Calu3 (cell line): ENCODE data around the gene SAMD4A. TPM values are rescaled to one million over a fixed set of nuclear protein-coding genes. Genes with fewer than 3 reads are reported as not detected.

Source experiments
- BruUV-seq: library from RNA; stranded (reverse); fragments of 400-500 nt; replicated peaks from 2 replicates; lab custom pipeline; 2021; lab: Mats Ljungman, UMichigan
- CTCF ChIA-PET: fragments of 300-600 bp; sonication (Branson Sonifier 250); formaldehyde crosslinking; loops from one replicate; lab custom pipeline; 2022; ENCODE audit warnings: antibody characterized with exemption; lab: Charles Lee
- DNase-seq: peaks from one replicate; pipeline ENCODE4 v3.0.0; 2022
- H3K27ac Mint-ChIP-seq: one replicate; pipeline ENCODE4 v1.8.0; 2022; ENCODE audit warnings: mixed read lengths; ENCODE audit not compliant: unreplicated experiment
- H3K27me3 Mint-ChIP-seq: one replicate; pipeline ENCODE4 v1.8.0; 2022; ENCODE audit warnings: mixed read lengths; ENCODE audit not compliant: unreplicated experiment
- H3K36me3 Mint-ChIP-seq: one replicate; pipeline ENCODE4 v1.8.0; 2022; ENCODE audit warnings: mild to moderate bottlenecking, moderate library complexity, mixed read lengths; ENCODE audit not compliant: insufficient read depth, unreplicated experiment
- H3K4me1 Mint-ChIP-seq: one replicate; pipeline ENCODE4 v1.8.0; 2022; ENCODE audit warnings: mild to moderate bottlenecking, low read depth, mixed read lengths; ENCODE audit not compliant: unreplicated experiment
- H3K4me3 Mint-ChIP-seq: one replicate; pipeline ENCODE4 v1.8.0; 2022; ENCODE audit warnings: mild to moderate bottlenecking, low read depth, moderate library complexity, mixed read lengths; ENCODE audit not compliant: unreplicated experiment
- H3K9me3 Mint-ChIP-seq: one replicate; pipeline ENCODE4 v1.8.0; 2022; ENCODE audit warnings: low read depth, mixed read lengths; ENCODE audit not compliant: unreplicated experiment
- CTCF ChIP-seq: fragments of 200-600 bp; IDR thresholded peaks from one replicate; pipeline ENCODE4 v1.8.0; 2022; ENCODE audit warnings: antibody characterized with exemption; ENCODE audit not compliant: unreplicated experiment
- intact Hi-C: fragments of 100-400 bp; cut with micrococcal nuclease; formaldehyde crosslinking; loops from one replicate; pipeline ENCODE4 v1.10.0; 2022; ENCODE audit not compliant: unreplicated experiment
- total RNA-seq: library from RNA; stranded (reverse); gene quantifications from 2 replicates; pipeline ENCODE4 v1.2.3, GENCODE V29; 2022

Gene SAMD4A
- total RNA-seq, 1 experiment from 2014 or later, result 14.4 TPM

- DNase-seq, result no peak
- no peaks in the 10 kb centered on the region for H3K4me1 Mint-ChIP-seq
- no peak for TF ChIP-seq CTCF
- no peaks in the 10 kb centered on the region for H3K9me3 Mint-ChIP-seq
- no peaks in the 10 kb centered on the region for H3K27me3 Mint-ChIP-seq
- CTCF ChIA-PET, result no interaction called here
- intact Hi-C loops, result no loop called here
- BruUV-seq, result no TSS peak
- H3K27ac Mint-ChIP-seq, result no peak overlapping the region
- H3K36me3 Mint-ChIP-seq, result no peaks in the 10 kb centered on the region
- H3K4me3 Mint-ChIP-seq, result no peak overlapping the region
Observed at GRCh38 chr14:54682578-54682977, 115.7 kb downstream of the SAMD4A start.

GRCh38 chr14:54683882-54684794 is 117.2 kb downstream of the SAMD4A start:
- CTCF ChIA-PET, result interaction anchor here (0.6 kb wide), 2 partner anchors 23 to 325 kb away, joined by 3 read pairs; no protein-coding TSS in a partner anchor
- Mint-ChIP-seq H3K9me3 (no peaks in the 10 kb centered on the region), H3K36me3 (no peaks in the 10 kb centered on the region), H3K27me3 (no peaks in the 10 kb centered on the region), H3K27ac (no peak overlapping the region), H3K4me3 (no peak overlapping the region), H3K4me1 (no peaks in the 10 kb centered on the region)
- no TSS peak for BruUV-seq
- intact Hi-C loops, result no loop called here
- no peak for TF ChIP-seq CTCF
- no peak for DNase-seq

GRCh38 chr14:54685286-54685845 is 118.4 kb downstream of the SAMD4A start:
- no TSS peak for BruUV-seq
- Mint-ChIP-seq H3K4me3 (no peak overlapping the region), H3K27me3 (no peaks in the 10 kb centered on the region), H3K27ac (no peak overlapping the region), H3K4me1 (no peaks in the 10 kb centered on the region), H3K9me3 (no peaks in the 10 kb centered on the region), H3K36me3 (no peaks in the 10 kb centered on the region)
- intact Hi-C loops, result no loop called here
- no peak for DNase-seq
- CTCF ChIA-PET, result interaction anchor here (0.6 to 0.8 kb wide), 2 partner anchors 48 to 121 kb away, joined by 3 to 5 read pairs; no protein-coding TSS in a partner anchor
- no peak for TF ChIP-seq CTCF

- H3K27ac Mint-ChIP-seq, result no peak overlapping the region
- no peak overlapping the region for H3K4me3 Mint-ChIP-seq
- H3K9me3 Mint-ChIP-seq, result no peaks in the 10 kb centered on the region
- no peaks in the 10 kb centered on the region for H3K36me3 Mint-ChIP-seq
- TF ChIP-seq CTCF, result no peak
- no peaks in the 10 kb centered on the region for H3K4me1 Mint-ChIP-seq
- H3K27me3 Mint-ChIP-seq, result no peaks in the 10 kb centered on the region
- no peak for DNase-seq
- intact Hi-C loops, result no loop called here
- no TSS peak for BruUV-seq
- CTCF ChIA-PET, result no interaction called here
Observed at GRCh38 chr14:54686219-54686870, 119.4 kb downstream of the SAMD4A start.
